ENCODE data around the gene URAD.

Gene URAD

GRCh38 chr13:27954406-27954851 lies 34.1 kb downstream of the URAD start:
- peak; percentile 61 to 82 for DNase-seq

GRCh38 chr13:27953676-27954405 lies 34.7 kb downstream of the URAD start:
- peak; percentile 60 to 84 for DNase-seq

- DNase-seq, result no peak
These were observed 35.4 kb downstream of the URAD start for GRCh38 chr13:27952876-27953675.

- DNase-seq, result no peak
These were observed 45.5 kb downstream of the URAD start for GRCh38 chr13:27942972-27943371.

GRCh38 chr13:27933580-27934328 lies 54.7 kb downstream of the URAD start:
- no peak for DNase-seq

GRCh38 chr13:27933118-27933517 lies 55.4 kb downstream of the URAD start:
- no peak for DNase-seq

GRCh38 chr13:27929868-27930267 lies 58.6 kb downstream of the URAD start:
- no peak for DNase-seq

- no peak for DNase-seq
These were observed 59.4 kb downstream of the URAD start for GRCh38 chr13:27928805-27929753.

GRCh38 chr13:27928353-27928804 lies 60.1 kb downstream of the URAD start:
- no peak for DNase-seq
